AG09309 (cell line): ENCODE results near the gene TM4SF5.

Experiments used
- DNase-seq: peaks from one replicate; pipeline ENCODE4 v3.0.0-alpha.2; 2010; ENCODE audit warnings: low read depth
- H3K4me3 ChIP-seq: 2 replicates; pipeline ENCODE4 v1.5.1; 2011; ENCODE audit warnings: mild to moderate bottlenecking, low read depth, low read length, moderate library complexity; ENCODE audit not compliant: control insufficient read depth
- CTCF ChIP-seq: IDR thresholded peaks from 2 replicates; pipeline ENCODE4 v1.5.1; 2011; ENCODE audit warnings: mild to moderate bottlenecking, low read depth, low read length, inconsistent platforms; ENCODE audit not compliant: insufficient read depth, control insufficient read depth; ENCODE audit errors: missing control alignments

TM4SF5 gene

GRCh38 chr17:4741544-4741943 is 30.1 kb upstream of the TM4SF5 start:
- no peak for DNase-seq
- no peak overlapping the region for H3K4me3 ChIP-seq
- no peak for TF ChIP-seq CTCF

- DNase-seq, result no peak
- H3K4me3 ChIP-seq, result no peak overlapping the region
- no peak for TF ChIP-seq CTCF
Measured at GRCh38 chr17:4742133-4742532, 29.6 kb upstream of the TM4SF5 start.

GRCh38 chr17:4742629-4743028 is 29.1 kb upstream of the TM4SF5 start:
- no peak for DNase-seq
- no peak overlapping the region for H3K4me3 ChIP-seq
- no peak for TF ChIP-seq CTCF

GRCh38 chr17:4743216-4743615 is 28.5 kb upstream of the TM4SF5 start:
- TF ChIP-seq CTCF, result no peak
- no peak for DNase-seq
- no peak overlapping the region for H3K4me3 ChIP-seq

- TF ChIP-seq CTCF, result no peak
- no peak for DNase-seq
- no peak overlapping the region for H3K4me3 ChIP-seq
Measured at GRCh38 chr17:4743898-4744297, 27.8 kb upstream of the TM4SF5 start.

- no peak for TF ChIP-seq CTCF
- H3K4me3 ChIP-seq, result no peak overlapping the region
- DNase-seq, result no peak
Measured at GRCh38 chr17:4744999-4745969, 26.4 kb upstream of the TM4SF5 start.
